H1 (cell line): ENCODE measurements around the gene ACSL3. TPM values are rescaled to one million over a fixed set of nuclear protein-coding genes. Genes with fewer than 3 reads are reported as not detected.
A peak's percentile ranks its signal among the peaks of the same experiment; 100 is the strongest.

Source experiments
- CTCF ChIA-PET: fragments of 300-600 bp; sonication (Branson Sonifier 250); formaldehyde crosslinking; loops from one replicate; lab custom pipeline; 2021; ENCODE audit not compliant: partially characterized antibody; lab: Charles Lee
- POLR2A ChIA-PET: fragments of 300-600 bp; sonication (Branson Sonifier 250); formaldehyde crosslinking; loops from one replicate; lab custom pipeline; 2021; ENCODE audit warnings: inconsistent platforms; ENCODE audit not compliant: partially characterized antibody; lab: Charles Lee
- DNase-seq, 2 experiments: peaks; one replicate each; pipeline versions ENCODE4 v3.0.0 to v3.0.0-alpha.2; 2010 to 2022; ENCODE audit warnings: low spot score in 2 of 2, low read depth in 1 of 2, mixed read lengths in 1 of 2
- FAIRE-seq: peaks from 2 replicates; lab custom pipeline; 2011; peaks lifted over from hg19 to GRCh38; lab: Jason Lieb, UNC
- H2AFZ ChIP-seq: 2 replicates; pipeline ENCODE4 v1.8.1; 2012; ENCODE audit warnings: low read length, inconsistent platforms
- H2AK5ac ChIP-seq: 2 replicates; pipeline ENCODE4 v1.6.1; 2013; ENCODE audit warnings: low read depth, low read length
- H2BK120ac ChIP-seq: replicated peaks from 2 replicates; pipeline ENCODE3; 2013; ENCODE audit warnings: low read depth, low read length, inconsistent platforms
- H2BK12ac ChIP-seq: 2 replicates; pipeline ENCODE4 v1.6.1; 2013; ENCODE audit warnings: low read depth, low read length
- H2BK15ac ChIP-seq: 2 replicates; pipeline ENCODE4 v1.6.1; 2013; ENCODE audit warnings: low read length
- H2BK20ac ChIP-seq: 2 replicates; pipeline ENCODE4 v1.6.1; 2013; ENCODE audit warnings: low read length
- H2BK5ac ChIP-seq: 2 replicates; pipeline ENCODE4 v1.6.1; 2013; ENCODE audit warnings: low read depth, low read length
- H3K14ac ChIP-seq: 2 replicates; pipeline ENCODE4 v1.6.1; 2013; ENCODE audit warnings: inconsistent platforms; ENCODE audit not compliant: insufficient read length
- H3K18ac ChIP-seq: 2 replicates; pipeline ENCODE4 v1.6.1; 2013; ENCODE audit warnings: low read length; ENCODE audit errors: extremely low read depth
- H3K23ac ChIP-seq: 2 replicates; pipeline ENCODE4 v1.6.1; 2013; ENCODE audit warnings: inconsistent platforms; ENCODE audit not compliant: insufficient read length
- H3K23me2 ChIP-seq: 2 replicates; pipeline ENCODE4 v1.6.1; 2013; ENCODE audit warnings: low read depth, low read length
- H3K27ac ChIP-seq: 2 replicates; pipeline ENCODE4 v1.6.1; 2011; ENCODE audit warnings: low read depth, low read length, inconsistent platforms
- H3K27me3 ChIP-seq, 4 experiments: replicated peaks in 1 of 4; 1 replicate in 1 of 4; 2 replicates in 3 of 4; pipeline versions ENCODE4 v1.6.1 to v1.8.1; 2011 to 2013; ENCODE audit warnings: low read length in 3 of 4, mild to moderate bottlenecking in 3 of 4, inconsistent platforms in 2 of 4, mixed read lengths in 2 of 4, moderate library complexity in 1 of 4; ENCODE audit not compliant: control insufficient read depth in 3 of 4, insufficient read depth in 3 of 4; ENCODE audit errors: extremely low read depth in 1 of 4
- H3K36me3 ChIP-seq, 4 experiments: 2 replicates each; pipeline versions ENCODE4 v1.6.1 to v1.8.1; 2011 to 2013; ENCODE audit warnings: mild to moderate bottlenecking in 4 of 4, low read length in 3 of 4, moderate library complexity in 2 of 4, control low read depth in 1 of 4, inconsistent platforms in 1 of 4; ENCODE audit not compliant: insufficient read depth in 4 of 4, control insufficient read depth in 2 of 4
- H3K4ac ChIP-seq: replicated peaks from 2 replicates; pipeline ENCODE3; 2013; ENCODE audit warnings: low read length, low read depth, mixed read lengths, inconsistent platforms; ENCODE audit not compliant: insufficient read length
- H3K4me1 ChIP-seq, 4 experiments: replicated peaks in 1 of 4; 1 replicate in 1 of 4; 2 replicates in 3 of 4; pipeline versions ENCODE4 v1.6.1 to v1.8.1; 2011 to 2013; ENCODE audit warnings: low read length in 3 of 4, inconsistent platforms in 2 of 4, mixed read lengths in 1 of 4; ENCODE audit not compliant: insufficient read depth in 4 of 4, control insufficient read depth in 3 of 4
- H3K4me2 ChIP-seq, 2 experiments: 2 replicates each; pipeline versions ENCODE4 v1.6.1 to v1.8.1; 2011 to 2013; ENCODE audit warnings: low read depth in 2 of 2, low read length in 2 of 2, control low read depth in 1 of 2, inconsistent platforms in 1 of 2, mild to moderate bottlenecking in 1 of 2; ENCODE audit not compliant: insufficient read depth in 1 of 2
- H3K4me3 ChIP-seq, 4 experiments: fragments of 200-600, 300-600 bp in 1 of 4; sonication (generic), shearing (Covaris generic), sonication (Bioruptor Twin) in 1 of 4; 2 replicates each; pipeline versions ENCODE4 v1.5.1 to v1.8.1; 2011 to 2016; ENCODE audit warnings: low read length in 4 of 4, low read depth in 3 of 4, control low read depth in 2 of 4, inconsistent platforms in 2 of 4, mild to moderate bottlenecking in 2 of 4, mixed read lengths in 1 of 4, moderate library complexity in 1 of 4; ENCODE audit not compliant: insufficient read depth in 2 of 4; ENCODE audit errors: extremely low read depth in 1 of 4
- H3K56ac ChIP-seq: replicated peaks from 2 replicates; pipeline ENCODE3; 2013; ENCODE audit warnings: low read depth, mild to moderate bottlenecking, mixed read lengths, low read length, inconsistent platforms; ENCODE audit not compliant: insufficient read length
- H3K79me1 ChIP-seq: 2 replicates; pipeline ENCODE4 v1.6.1; 2013; ENCODE audit warnings: low read depth, low read length, control low read depth
- H3K79me2 ChIP-seq, 2 experiments: 2 replicates each; pipeline versions ENCODE4 v1.6.1 to v1.8.1; 2012 to 2013; ENCODE audit warnings: low read length in 2 of 2, mild to moderate bottlenecking in 2 of 2, inconsistent platforms in 1 of 2; ENCODE audit not compliant: insufficient read depth in 2 of 2, control insufficient read depth in 1 of 2
- H3K9ac ChIP-seq, 4 experiments: replicated peaks in 1 of 4; 1 replicate in 1 of 4; 2 replicates in 3 of 4; pipeline versions ENCODE4 v1.6.1 to v1.8.1; 2011 to 2013; ENCODE audit warnings: low read depth in 3 of 4, low read length in 3 of 4, control low read depth in 2 of 4, mild to moderate bottlenecking in 2 of 4, moderate library complexity in 2 of 4, inconsistent platforms in 1 of 4; ENCODE audit errors: extremely low read depth in 1 of 4
- H3K9me3 ChIP-seq, 2 experiments: 2 replicates each; pipeline versions ENCODE4 v1.6.1 to v1.8.1; 2012 to 2013; ENCODE audit warnings: mild to moderate bottlenecking in 2 of 2, moderate library complexity in 2 of 2, control low read depth in 1 of 2, inconsistent platforms in 1 of 2, low read depth in 1 of 2, low read length in 1 of 2, mixed read lengths in 1 of 2; ENCODE audit not compliant: insufficient read depth in 2 of 2
- H4K20me1 ChIP-seq, 2 experiments: replicated peaks in 1 of 2; 2 replicates each; pipeline versions ENCODE3 to v1.8.1; 2011 to 2013; ENCODE audit warnings: inconsistent platforms in 2 of 2, low read length in 2 of 2, mild to moderate bottlenecking in 1 of 2; ENCODE audit not compliant: insufficient read depth in 2 of 2, control insufficient read depth in 1 of 2
- H4K5ac ChIP-seq: 2 replicates; pipeline ENCODE4 v1.6.1; 2013; ENCODE audit warnings: low read length, low read depth, mixed read lengths, inconsistent platforms; ENCODE audit not compliant: insufficient read length
- H4K8ac ChIP-seq: 2 replicates; pipeline ENCODE4 v1.8.0; 2013; ENCODE audit warnings: mild to moderate bottlenecking, moderate library complexity, low read length, inconsistent platforms; ENCODE audit not compliant: insufficient read depth; ENCODE audit errors: extremely low read depth
- H4K91ac ChIP-seq: replicated peaks from 2 replicates; pipeline ENCODE3; 2013; ENCODE audit warnings: low read length, mixed read lengths, inconsistent platforms; ENCODE audit not compliant: insufficient read length
- SIX5 ChIP-seq: IDR thresholded peaks from 2 replicates; pipeline ENCODE4 v1.6.1; 2011; ENCODE audit warnings: mild to moderate bottlenecking, low read depth, low read length
- WGBS, 2 experiments: shearing (Covaris generic) in 1 of 2; methylation state at CpG; one replicate each; pipeline versions ENCODE4 v1.1.6 to v1.1.7; 2013 to 2015; ENCODE audit warnings: low lambda C conversion rate in 2 of 2, mixed read lengths in 2 of 2, inconsistent platforms in 1 of 2, low coverage in 1 of 2, missing lambda C conversion rate in 1 of 2; ENCODE audit not compliant: insufficient replicate concordance in 2 of 2, insufficient coverage in 1 of 2, insufficient read length in 1 of 2; ENCODE audit errors: extremely low coverage in 1 of 2, missing lambda C conversion rate in 1 of 2; 5-methylcytosine and 5-hydroxymethylcytosine counted together
- polyA plus RNA-seq, 7 experiments: library from polyadenylated mRNA; depleted of rRNA in 3 of 7; stranded (reverse) in 5 of 7; unstranded in 2 of 7; fragments of >200 nt in 5 of 7; fragments of 200-250 nt in 2 of 7; gene quantifications; 1 replicate in 5 of 7; 2 replicates in 1 of 7; 4 replicates in 1 of 7; pipeline versions ENCODE4 v1.2.1 to v1.2.3, GENCODE V29; 2011 to 2013; ENCODE audit warnings: missing spikeins in 2 of 7, mixed read lengths in 2 of 7
- total RNA-seq: library from RNA; stranded (reverse); fragmentation: NEBNext Ultra II Directional; extraction: Animal tissue kit (Norgen Biotek cat#: 25700); gene quantifications from 2 replicates; pipeline ENCODE4 v1.2.1, GENCODE V29; 2021

ACSL3 gene
- total and polyA plus RNA-seq, 2 of the 8 experiments (the other 6 are each of a cell fraction or from before 2014, with no cell fraction given), result 37.5 to 98.1 TPM

DNA sequence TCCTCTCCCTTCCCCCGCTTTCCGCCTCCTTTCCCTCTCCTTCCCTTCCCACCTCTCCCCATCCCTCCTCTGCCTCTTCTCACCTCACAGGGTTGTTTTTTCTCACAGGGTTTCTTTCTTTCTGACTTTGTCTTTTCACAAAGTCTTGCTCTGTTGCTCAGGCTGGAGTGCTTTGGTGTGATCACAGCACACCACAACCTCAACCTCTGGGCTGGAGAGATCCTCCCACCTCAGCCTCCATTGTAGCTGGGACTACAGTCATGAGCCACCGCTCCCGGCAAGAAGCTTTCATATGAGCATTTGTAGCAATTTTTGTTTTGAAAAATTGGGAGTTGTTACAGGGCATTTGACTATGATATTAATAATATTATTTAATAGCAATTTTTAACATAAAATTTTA lies 32.9 kb downstream of the ACSL3 start:
- H2BK12ac ChIP-seq, result no peak overlapping the region
- no peak overlapping the region for H3K23ac ChIP-seq
- no peak for TF ChIP-seq SIX5
- TF ChIP-seq, all 59 proteins: peak for 0
- no peak overlapping the region for H2BK5ac ChIP-seq
- ChIA-PET POLR2A (interaction anchor here (1.3 kb wide), 1 partner anchor 9 kb away, joined by 3 read pairs; no protein-coding TSS in a partner anchor), CTCF (interaction anchor here (1.3 to 2.4 kb wide), 2 partner anchors 9 to 14 kb away, joined by 5 to 12 read pairs; no protein-coding TSS in a partner anchor)
- no peak overlapping the region for H4K8ac ChIP-seq
- H3K18ac ChIP-seq, result no peak overlapping the region; the same call in 1 of the 2 replicates
- H3K14ac ChIP-seq, result no peak overlapping the region
- H3K4me2 ChIP-seq, result no peak overlapping the region
- no peak overlapping the region for H3K27ac ChIP-seq
- H4K5ac ChIP-seq, result no peak overlapping the region
- no peak overlapping the region for H3K4me3 ChIP-seq
- no peaks in the 10 kb centered on the region for H3K9me3 ChIP-seq
- H2AK5ac ChIP-seq, result no peak overlapping the region
- no peaks in the 10 kb centered on the region for H3K27me3 ChIP-seq
- H3K4ac ChIP-seq, result no peak overlapping the region
- 73 to 100% methylated on average over 2 to 4 of the region's 4 CpGs for WGBS, 2 experiments
- peaks cover 4 to 75% of the 10 kb centered on the region in 2 experiments; a peak in 3 of 4 replicates for H3K79me2 ChIP-seq
- no peak overlapping the region for H3K56ac ChIP-seq
- no peak overlapping the region for H2BK20ac ChIP-seq
- FAIRE-seq (no peak), DNase-seq (no peak)
- no peaks in the 10 kb centered on the region for H3K79me1 ChIP-seq
- H2AFZ ChIP-seq, result no peak overlapping the region
- H3K36me3 ChIP-seq, result 0 out of 8 replicates have a peak, but pooled peaks cover 0 to 1% (median 0%) of the 10 kb centered on the region in 4 experiments
- H3K9ac ChIP-seq, result no peak overlapping the region
- H4K91ac ChIP-seq, result peak overlapping the region; percentile 56
- no peaks in the 10 kb centered on the region for H3K23me2 ChIP-seq
- no peak overlapping the region for H2BK120ac ChIP-seq
- peaks cover 2 to 7% of the 10 kb centered on the region in 2 experiments for H4K20me1 ChIP-seq
- H3K4me1 ChIP-seq, result peaks cover 0 to 13% (median 3%) of the 10 kb centered on the region in 4 experiments; a peak in 3 of 7 replicates
- H2BK15ac ChIP-seq, result no peak overlapping the region
